Prostate gland (tissue), 2 donors: ENCODE measurements around the gene CDC27. TPM values are rescaled to one million over a fixed set of nuclear protein-coding genes. Genes with fewer than 3 reads are reported as not detected.
"Not testable (repeated sequence)": the region's sequence is repeated elsewhere in the genome, so short reads cannot be mapped to it uniquely, and the experiment has no call there.

Experiments used
- DNase-seq: peaks from one replicate; pipeline ENCODE4 v3.0.0-alpha.2; 2019; ENCODE audit warnings: low spot score
- H3K27ac ChIP-seq, 2 donors: fragments of 200-600 bp; sonication (generic); 2 replicates each; pipeline ENCODE4 v1.5.1; 2017 to 2019
- H3K27me3 ChIP-seq: fragments of 200-600 bp; sonication (generic); replicated peaks from 2 replicates; pipeline ENCODE4 v1.5.1; 2019; ENCODE audit not compliant: insufficient read depth
- H3K36me3 ChIP-seq, 2 donors: fragments of 200-600 bp; sonication (generic); 1 replicate in 1 of 2; 2 replicates in 1 of 2; pipeline versions ENCODE4 v1.5.1 to v1.8.1; 2017 to 2019
- H3K4me1 ChIP-seq: fragments of 200-600 bp; sonication (generic); replicated peaks from 2 replicates; pipeline ENCODE4 v1.5.1; 2019
- H3K4me3 ChIP-seq, 2 donors: fragments of 200-600 bp; sonication (generic); 2 replicates each; pipeline ENCODE4 v1.5.1; 2017 to 2019
- H3K9me3 ChIP-seq: fragments of 200-600 bp; sonication (generic); 2 replicates; pipeline ENCODE4 v1.5.1; 2017
- POLR2A ChIP-seq: fragments of 450-650 bp; IDR thresholded peaks from one replicate; pipeline ENCODE4 v1.6.1; 2016; ENCODE audit warnings: antibody characterized with exemption, mild to moderate bottlenecking
- POLR2AphosphoS5 ChIP-seq: sonication (generic); formaldehyde crosslinking; IDR thresholded peaks from one replicate; pipeline ENCODE4 v1.6.1; 2017; ENCODE audit warnings: antibody characterized with exemption
- WGBS: methylation state at CpG from one replicate; pipeline ENCODE4 v1.1.5; 2018; 5-methylcytosine and 5-hydroxymethylcytosine counted together
- intact Hi-C: fragments of 100-400 bp; cut with DNase I; formaldehyde crosslinking; loops from one replicate; pipeline ENCODE4 v1.14.2; 2022
- total RNA-seq, 2 donors: library from RNA; depleted of rRNA; stranded (reverse); fragments of >200 nt; gene quantifications; one replicate each; pipeline ENCODE4 v1.1.0, GENCODE V29; 2016
- TF ChIP-seq, protein P1 (sequence below), 4 experiments: fragments of 200-600 bp in 2 of 4; fragments of 450-650 bp in 2 of 4; sonication (generic) in 2 of 4; IDR thresholded peaks; 1 replicate in 3 of 4; 2 replicates in 1 of 4; pipeline ENCODE4 v1.5.1; 2016 to 2019; ENCODE audit warnings: antibody characterized with exemption in 4 of 4, mild to moderate bottlenecking in 2 of 4, moderate library complexity in 2 of 4

Gene CDC27
- total RNA-seq, 2 donors from 2014 or later, result 32.2 to 76.9 TPM

GRCh38 chr17:47222047-47222446 is 33.0 kb upstream of the CDC27 start:
- no peak overlapping the region for H3K27ac ChIP-seq
- TF ChIP-seq POLR2A, result no peak
- no peak for TF ChIP-seq POLR2AphosphoS5
- TF ChIP-seq, protein P1, sequence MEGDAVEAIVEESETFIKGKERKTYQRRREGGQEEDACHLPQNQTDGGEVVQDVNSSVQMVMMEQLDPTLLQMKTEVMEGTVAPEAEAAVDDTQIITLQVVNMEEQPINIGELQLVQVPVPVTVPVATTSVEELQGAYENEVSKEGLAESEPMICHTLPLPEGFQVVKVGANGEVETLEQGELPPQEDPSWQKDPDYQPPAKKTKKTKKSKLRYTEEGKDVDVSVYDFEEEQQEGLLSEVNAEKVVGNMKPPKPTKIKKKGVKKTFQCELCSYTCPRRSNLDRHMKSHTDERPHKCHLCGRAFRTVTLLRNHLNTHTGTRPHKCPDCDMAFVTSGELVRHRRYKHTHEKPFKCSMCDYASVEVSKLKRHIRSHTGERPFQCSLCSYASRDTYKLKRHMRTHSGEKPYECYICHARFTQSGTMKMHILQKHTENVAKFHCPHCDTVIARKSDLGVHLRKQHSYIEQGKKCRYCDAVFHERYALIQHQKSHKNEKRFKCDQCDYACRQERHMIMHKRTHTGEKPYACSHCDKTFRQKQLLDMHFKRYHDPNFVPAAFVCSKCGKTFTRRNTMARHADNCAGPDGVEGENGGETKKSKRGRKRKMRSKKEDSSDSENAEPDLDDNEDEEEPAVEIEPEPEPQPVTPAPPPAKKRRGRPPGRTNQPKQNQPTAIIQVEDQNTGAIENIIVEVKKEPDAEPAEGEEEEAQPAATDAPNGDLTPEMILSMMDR (IDR thresholded peaks at IDR 0.05), result no peak
- DNase-seq, result no peak
- 97% methylated on average over 4 of the region's 4 CpGs for WGBS
- no peaks in the 10 kb centered on the region for H3K4me1 ChIP-seq
- no peaks in the 10 kb centered on the region for H3K27me3 ChIP-seq
- intact Hi-C loops, result no loop called here
- H3K4me3 ChIP-seq, result no peak overlapping the region
- H3K9me3 ChIP-seq, result no peaks in the 10 kb centered on the region
- H3K36me3 ChIP-seq, result no peaks in the 10 kb centered on the region

DNA sequence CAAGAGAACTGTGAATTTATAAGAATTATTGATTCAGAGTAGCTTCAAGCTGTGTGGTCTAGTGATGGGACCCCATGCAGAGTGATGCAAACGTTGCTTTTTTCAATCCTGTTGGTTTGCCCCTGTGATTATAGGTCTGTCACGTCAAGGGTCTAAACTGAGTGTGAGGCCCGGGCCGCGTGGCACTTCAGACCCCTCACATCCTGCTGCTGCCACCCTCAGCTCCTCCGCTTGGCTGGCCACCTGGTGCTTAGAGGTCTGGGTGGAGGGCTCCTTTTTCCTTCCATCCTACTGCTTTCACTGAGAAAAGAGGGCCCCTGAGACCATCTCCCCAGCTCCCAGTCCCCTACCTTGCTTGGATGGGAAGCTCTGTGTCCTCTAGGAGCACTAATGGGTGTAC is 32.1 kb upstream of the CDC27 start:
- Histone ChIP-seq H3K4me1 (no peaks in the 10 kb centered on the region), H3K9me3 (no peaks in the 10 kb centered on the region), H3K27ac (no peak overlapping the region), H3K27me3 (no peaks in the 10 kb centered on the region), H3K4me3 (no peak overlapping the region), H3K36me3 (no peaks in the 10 kb centered on the region)
- 81% methylated on average over 6 of the region's 6 CpGs for WGBS
- intact Hi-C loops, result no loop called here
- no peak for DNase-seq
- TF ChIP-seq, protein P1 (IDR thresholded peaks at IDR 0.05), result no peak
- no peak for TF ChIP-seq POLR2AphosphoS5
- TF ChIP-seq POLR2A, result no peak

DNA sequence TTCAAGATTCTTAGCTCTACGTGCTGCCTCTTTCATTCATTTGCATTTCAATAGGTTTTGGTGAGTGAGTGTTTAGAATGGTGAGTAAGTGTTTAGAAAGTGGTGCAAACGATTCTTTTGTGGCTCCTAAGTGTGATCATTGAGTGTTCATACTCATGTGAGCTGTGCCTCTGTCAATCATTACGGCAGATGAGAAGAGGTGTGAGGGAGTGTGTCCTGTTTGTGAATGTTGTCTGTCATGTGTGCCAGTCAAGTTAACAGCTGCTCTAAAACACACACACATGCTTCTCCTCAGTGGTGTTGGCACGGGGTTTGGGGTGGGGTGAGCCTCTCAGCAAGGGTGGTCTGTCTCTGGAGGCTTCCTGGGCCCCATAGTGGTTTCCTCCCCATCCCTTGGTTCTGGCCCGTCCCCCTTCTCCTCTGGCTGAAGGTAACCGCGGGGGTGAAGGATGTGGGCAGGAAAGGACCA is 31.5 kb upstream of the CDC27 start:
- TF ChIP-seq POLR2A (no peak), POLR2AphosphoS5 (no peak)
- TF ChIP-seq, protein P1 (IDR thresholded peaks at IDR 0.05), result no peak
- intact Hi-C loops, result no loop called here
- Histone ChIP-seq H3K4me1 (no peaks in the 10 kb centered on the region), H3K9me3 (no peaks in the 10 kb centered on the region), H3K27me3 (no peaks in the 10 kb centered on the region), H3K36me3 (no peaks in the 10 kb centered on the region), H3K27ac (no peak overlapping the region), H3K4me3 (no peak overlapping the region)
- 56% methylated on average over 7 of the region's 7 CpGs for WGBS
- DNase-seq, result no peak

GRCh38 chr17:47219621-47220475 is 30.8 kb upstream of the CDC27 start:
- DNase-seq, result no peak
- Histone ChIP-seq H3K4me1 (no peaks in the 10 kb centered on the region), H3K4me3 (no peak overlapping the region), H3K9me3 (no peaks in the 10 kb centered on the region), H3K27me3 (no peaks in the 10 kb centered on the region), H3K36me3 (no peaks in the 10 kb centered on the region), H3K27ac (no peak overlapping the region)
- intact Hi-C loops, result no loop called here
- WGBS, result 85% methylated on average over 21 of the region's 21 CpGs
- TF ChIP-seq POLR2AphosphoS5, result no peak

DNA sequence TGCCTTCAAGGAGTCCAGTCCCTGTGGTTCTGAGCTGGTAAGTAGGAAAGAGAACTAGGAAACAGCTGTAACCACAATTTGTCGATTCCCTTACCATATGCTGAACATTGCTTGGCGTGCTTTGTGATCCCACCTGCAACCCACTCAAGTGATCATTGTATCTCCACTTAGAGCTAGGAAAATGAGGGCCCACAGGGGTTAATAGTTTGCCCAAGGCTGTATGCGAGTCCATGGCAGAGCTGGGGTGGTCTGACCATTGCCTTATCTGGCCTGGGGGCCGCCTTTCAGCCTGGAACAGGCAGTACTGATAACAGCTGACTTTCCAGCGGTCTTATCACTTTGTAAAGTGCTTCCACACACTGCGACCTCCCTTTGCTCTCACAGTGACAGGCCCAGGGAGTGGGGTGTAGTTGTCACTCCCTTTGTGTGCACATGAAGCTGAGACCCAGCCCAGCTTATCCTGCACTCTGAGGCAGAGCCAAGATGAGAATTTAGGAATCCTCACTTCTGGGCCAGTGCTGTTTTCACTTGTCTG is 29.9 kb upstream of the CDC27 start:
- 76% methylated on average over 6 of the region's 6 CpGs for WGBS
- intact Hi-C loops, result no loop called here
- Histone ChIP-seq H3K36me3 (no peaks in the 10 kb centered on the region), H3K4me3 (no peak overlapping the region), H3K4me1 (no peaks in the 10 kb centered on the region), H3K9me3 (no peaks in the 10 kb centered on the region), H3K27ac (no peak overlapping the region), H3K27me3 (no peaks in the 10 kb centered on the region)
- DNase-seq, result no peak
- TF ChIP-seq POLR2AphosphoS5 (no peak), POLR2A (no peak)
- TF ChIP-seq, protein P1 (IDR thresholded peaks at IDR 0.05), result no peak

- intact Hi-C loops, H3K9me3 ChIP-seq, DNase-seq, H3K27ac ChIP-seq, H3K4me1 ChIP-seq, H3K4me3 ChIP-seq, H3K27me3 ChIP-seq, H3K36me3 ChIP-seq: not testable (repeated sequence)
- 85% methylated on average over 2 of the region's 2 CpGs for WGBS
These were observed 28.2 kb upstream of the CDC27 start for GRCh38 chr17:47217279-47217678.

DNA sequence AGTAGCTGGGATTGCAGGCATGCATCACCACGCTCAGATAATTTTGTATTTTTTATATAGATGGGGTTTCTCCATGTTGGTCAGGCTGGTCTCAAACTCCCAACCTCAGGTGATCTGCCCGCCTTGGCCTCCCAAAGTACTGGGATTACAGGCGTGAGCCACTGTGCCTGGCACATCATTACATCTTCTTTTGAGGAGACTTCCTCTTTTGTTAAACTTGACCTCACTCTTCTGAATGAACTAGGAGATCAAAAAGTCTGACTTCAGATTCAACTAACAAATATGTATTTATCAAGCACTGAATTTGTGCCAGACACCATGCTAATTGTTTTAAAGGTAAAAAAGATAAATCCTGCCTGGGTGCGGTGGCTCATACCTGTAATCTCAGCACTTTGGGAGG is 27.7 kb upstream of the CDC27 start:
- H3K27me3 ChIP-seq, H3K36me3 ChIP-seq, DNase-seq, H3K27ac ChIP-seq, H3K9me3 ChIP-seq, H3K4me1 ChIP-seq, H3K4me3 ChIP-seq, intact Hi-C loops: not testable (repeated sequence)
- 84% methylated on average over 4 of the region's 4 CpGs for WGBS
